ENCODE results near the gene TTC7B. TPM values are rescaled to one million over a fixed set of nuclear protein-coding genes. Genes with fewer than 3 reads are reported as not detected.

Gene TTC7B
- total and polyA plus RNA-seq, 9 of the 15 experiments (the other 6 are each of a cell fraction or from before 2014, with no cell fraction given) = 2.2 to 77.2 (median 36.7) TPM

DNA sequence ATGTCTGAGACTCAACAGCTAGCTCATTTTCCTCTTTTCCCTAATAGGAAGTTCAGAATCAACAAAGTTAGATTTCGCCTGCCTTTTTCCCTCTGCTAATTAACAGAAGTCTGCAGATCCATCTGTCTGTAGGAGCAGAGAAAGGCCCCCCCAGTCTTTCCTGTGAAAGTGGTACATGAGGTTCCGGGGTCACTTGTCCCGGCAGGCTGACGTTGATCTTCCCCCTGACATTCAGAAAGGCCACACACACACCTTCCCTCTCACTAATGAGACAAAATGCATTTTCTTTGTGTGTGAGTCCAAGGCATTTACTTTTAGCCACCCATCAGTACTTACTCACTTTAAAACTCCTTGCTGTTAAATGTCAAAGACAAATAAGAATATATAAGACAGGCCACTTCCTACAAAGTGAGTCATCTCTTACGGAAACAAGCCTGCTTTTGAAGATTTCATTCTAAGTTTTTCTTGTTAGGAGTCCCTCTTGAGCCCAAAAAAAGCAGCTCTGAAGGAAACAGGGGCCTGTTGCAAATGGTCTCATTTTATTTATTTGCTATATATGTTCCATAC is 138.7 kb downstream of the TTC7B start:
- H3K4me3 ChIP-seq = no peak overlapping the region
- CTCF ChIA-PET (ENCODE audit: low intra/inter-chr PET ratio) = no interaction called here
- H2AFZ ChIP-seq (ENCODE audit: low read depth, low read length) = no peak overlapping the region
- no peak for ATAC-seq
- H3K4me2 ChIP-seq (ENCODE audit: insufficient read depth, low read length) = no peak overlapping the region
- H3K9me3 ChIP-seq (replicated peaks; ENCODE audit: control insufficient read depth, insufficient read depth, low read depth, low read length) = no peaks in the 10 kb centered on the region
- no peaks in the 10 kb centered on the region for H3K79me2 ChIP-seq (ENCODE audit: control insufficient read depth, insufficient read depth, low read length)
- H3K9me1 ChIP-seq (ENCODE audit: control insufficient read depth, insufficient read depth, low read length) = no peaks in the 10 kb centered on the region
- WGBS (ENCODE audit: insufficient coverage, low coverage, missing lambda C conversion rate) = 75% methylated on average over 5 of the region's 5 CpGs
- no peak for DNase-seq (ENCODE audit: extremely low read depth in 1 of 4, low spot score in 3 of 4)
- H3K27me3 ChIP-seq (ENCODE audit: control insufficient read depth in 2 of 2, insufficient read depth in 2 of 2, low read length in 2 of 2) = no peaks in the 10 kb centered on the region
- in situ Hi-C loops (cut with MboI) (no loop called here), intact Hi-C loops (cut with micrococcal nuclease) (no loop called here)
- POLR2A ChIA-PET = no interaction called here
- H3K9ac ChIP-seq (ENCODE audit: insufficient read depth in 1 of 2, low read depth in 2 of 2, low read length in 2 of 2) = no peak overlapping the region
- H3K36me3 ChIP-seq (ENCODE audit: control insufficient read depth, insufficient read depth, low read length) = peaks cover 29% of the 10 kb centered on the region; the same call in 1 of the 3 replicates
- no peak overlapping the region for H3K27ac ChIP-seq (ENCODE audit: extremely low read depth, low read depth, low read length)
- H3K4me1 ChIP-seq (replicated peaks in 1 of 2; ENCODE audit: control insufficient read depth in 2 of 2, insufficient read depth in 2 of 2, low read length in 2 of 2) = no peaks in the 10 kb centered on the region
- no peak for FAIRE-seq
- no peaks in the 10 kb centered on the region for H4K20me1 ChIP-seq (replicated peaks; ENCODE audit: control insufficient read depth, insufficient read depth, low read length)
- BruUV-seq (replicated peaks) = no TSS peak
- TF ChIP-seq ZNF212 (CRISPR knock-in tag; IDR thresholded peaks at IDR 0.05) (no peak), ATF7 (IDR thresholded peaks at IDR 0.05) (no peak), EZH2 (IDR thresholded peaks at IDR 0.05; ENCODE audit: borderline replicate concordance, low read depth, low read length) (no peak), HMG20B (CRISPR knock-in tag; IDR thresholded peaks at IDR 0.05) (no peak), ZC3H8 (IDR thresholded peaks at IDR 0.05) (no peak), POLR2G (IDR thresholded peaks at IDR 0.05; ENCODE audit: low read depth, low read length) (no peak), ZNF436 (CRISPR knock-in tag; IDR thresholded peaks at IDR 0.05) (no peak), HNRNPH1 (optimal IDR thresholded peaks at IDR 0.05; ENCODE audit: low read depth, low read length) (no peak), MAFK (IDR thresholded peaks at IDR 0.05; ENCODE audit: low read length) (no peak)
- TF ChIP-seq, protein P1, sequence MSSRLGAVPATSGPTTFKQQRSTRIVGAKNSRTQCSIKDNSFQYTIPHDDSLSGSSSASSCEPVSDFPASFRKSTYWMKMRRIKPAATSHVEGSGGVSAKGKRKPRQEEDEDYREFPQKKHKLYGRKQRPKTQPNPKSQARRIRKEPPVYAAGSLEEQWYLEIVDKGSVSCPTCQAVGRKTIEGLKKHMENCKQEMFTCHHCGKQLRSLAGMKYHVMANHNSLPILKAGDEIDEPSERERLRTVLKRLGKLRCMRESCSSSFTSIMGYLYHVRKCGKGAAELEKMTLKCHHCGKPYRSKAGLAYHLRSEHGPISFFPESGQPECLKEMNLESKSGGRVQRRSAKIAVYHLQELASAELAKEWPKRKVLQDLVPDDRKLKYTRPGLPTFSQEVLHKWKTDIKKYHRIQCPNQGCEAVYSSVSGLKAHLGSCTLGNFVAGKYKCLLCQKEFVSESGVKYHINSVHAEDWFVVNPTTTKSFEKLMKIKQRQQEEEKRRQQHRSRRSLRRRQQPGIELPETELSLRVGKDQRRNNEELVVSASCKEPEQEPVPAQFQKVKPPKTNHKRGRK (tag; IDR thresholded peaks at IDR 0.05) = no peak
- TF ChIP-seq, protein P2, sequence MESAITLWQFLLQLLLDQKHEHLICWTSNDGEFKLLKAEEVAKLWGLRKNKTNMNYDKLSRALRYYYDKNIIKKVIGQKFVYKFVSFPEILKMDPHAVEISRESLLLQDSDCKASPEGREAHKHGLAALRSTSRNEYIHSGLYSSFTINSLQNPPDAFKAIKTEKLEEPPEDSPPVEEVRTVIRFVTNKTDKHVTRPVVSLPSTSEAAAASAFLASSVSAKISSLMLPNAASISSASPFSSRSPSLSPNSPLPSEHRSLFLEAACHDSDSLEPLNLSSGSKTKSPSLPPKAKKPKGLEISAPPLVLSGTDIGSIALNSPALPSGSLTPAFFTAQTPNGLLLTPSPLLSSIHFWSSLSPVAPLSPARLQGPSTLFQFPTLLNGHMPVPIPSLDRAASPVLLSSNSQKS (CRISPR knock-in tag; IDR thresholded peaks at IDR 0.05) = no peak
- TF ChIP-seq, protein P3, sequence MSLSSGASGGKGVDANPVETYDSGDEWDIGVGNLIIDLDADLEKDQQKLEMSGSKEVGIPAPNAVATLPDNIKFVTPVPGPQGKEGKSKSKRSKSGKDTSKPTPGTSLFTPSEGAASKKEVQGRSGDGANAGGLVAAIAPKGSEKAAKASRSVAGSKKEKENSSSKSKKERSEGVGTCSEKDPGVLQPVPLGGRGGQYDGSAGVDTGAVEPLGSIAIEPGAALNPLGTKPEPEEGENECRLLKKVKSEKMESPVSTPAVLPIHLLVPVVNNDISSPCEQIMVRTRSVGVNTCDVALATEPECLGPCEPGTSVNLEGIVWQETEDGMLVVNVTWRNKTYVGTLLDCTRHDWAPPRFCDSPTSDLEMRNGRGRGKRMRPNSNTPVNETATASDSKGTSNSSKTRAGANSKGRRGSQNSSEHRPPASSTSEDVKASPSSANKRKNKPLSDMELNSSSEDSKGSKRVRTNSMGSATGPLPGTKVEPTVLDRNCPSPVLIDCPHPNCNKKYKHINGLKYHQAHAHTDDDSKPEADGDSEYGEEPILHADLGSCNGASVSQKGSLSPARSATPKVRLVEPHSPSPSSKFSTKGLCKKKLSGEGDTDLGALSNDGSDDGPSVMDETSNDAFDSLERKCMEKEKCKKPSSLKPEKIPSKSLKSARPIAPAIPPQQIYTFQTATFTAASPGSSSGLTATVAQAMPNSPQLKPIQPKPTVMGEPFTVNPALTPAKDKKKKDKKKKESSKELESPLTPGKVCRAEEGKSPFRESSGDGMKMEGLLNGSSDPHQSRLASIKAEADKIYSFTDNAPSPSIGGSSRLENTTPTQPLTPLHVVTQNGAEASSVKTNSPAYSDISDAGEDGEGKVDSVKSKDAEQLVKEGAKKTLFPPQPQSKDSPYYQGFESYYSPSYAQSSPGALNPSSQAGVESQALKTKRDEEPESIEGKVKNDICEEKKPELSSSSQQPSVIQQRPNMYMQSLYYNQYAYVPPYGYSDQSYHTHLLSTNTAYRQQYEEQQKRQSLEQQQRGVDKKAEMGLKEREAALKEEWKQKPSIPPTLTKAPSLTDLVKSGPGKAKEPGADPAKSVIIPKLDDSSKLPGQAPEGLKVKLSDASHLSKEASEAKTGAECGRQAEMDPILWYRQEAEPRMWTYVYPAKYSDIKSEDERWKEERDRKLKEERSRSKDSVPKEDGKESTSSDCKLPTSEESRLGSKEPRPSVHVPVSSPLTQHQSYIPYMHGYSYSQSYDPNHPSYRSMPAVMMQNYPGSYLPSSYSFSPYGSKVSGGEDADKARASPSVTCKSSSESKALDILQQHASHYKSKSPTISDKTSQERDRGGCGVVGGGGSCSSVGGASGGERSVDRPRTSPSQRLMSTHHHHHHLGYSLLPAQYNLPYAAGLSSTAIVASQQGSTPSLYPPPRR (CRISPR knock-in tag; IDR thresholded peaks at IDR 0.05; ENCODE audit: borderline replicate concordance) = no peak
- TF ChIP-seq, protein P4, sequence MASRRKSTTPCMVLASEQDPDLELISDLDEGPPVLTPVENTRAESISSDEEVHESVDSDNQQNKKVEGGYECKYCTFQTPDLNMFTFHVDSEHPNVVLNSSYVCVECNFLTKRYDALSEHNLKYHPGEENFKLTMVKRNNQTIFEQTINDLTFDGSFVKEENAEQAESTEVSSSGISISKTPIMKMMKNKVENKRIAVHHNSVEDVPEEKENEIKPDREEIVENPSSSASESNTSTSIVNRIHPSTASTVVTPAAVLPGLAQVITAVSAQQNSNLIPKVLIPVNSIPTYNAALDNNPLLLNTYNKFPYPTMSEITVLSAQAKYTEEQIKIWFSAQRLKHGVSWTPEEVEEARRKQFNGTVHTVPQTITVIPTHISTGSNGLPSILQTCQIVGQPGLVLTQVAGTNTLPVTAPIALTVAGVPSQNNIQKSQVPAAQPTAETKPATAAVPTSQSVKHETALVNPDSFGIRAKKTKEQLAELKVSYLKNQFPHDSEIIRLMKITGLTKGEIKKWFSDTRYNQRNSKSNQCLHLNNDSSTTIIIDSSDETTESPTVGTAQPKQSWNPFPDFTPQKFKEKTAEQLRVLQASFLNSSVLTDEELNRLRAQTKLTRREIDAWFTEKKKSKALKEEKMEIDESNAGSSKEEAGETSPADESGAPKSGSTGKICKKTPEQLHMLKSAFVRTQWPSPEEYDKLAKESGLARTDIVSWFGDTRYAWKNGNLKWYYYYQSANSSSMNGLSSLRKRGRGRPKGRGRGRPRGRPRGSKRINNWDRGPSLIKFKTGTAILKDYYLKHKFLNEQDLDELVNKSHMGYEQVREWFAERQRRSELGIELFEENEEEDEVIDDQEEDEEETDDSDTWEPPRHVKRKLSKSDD (conservative IDR thresholded peaks at IDR 0.05; ENCODE audit: low read length) = no peak

Measured in K562 (cell line).